Hematopoietic multipotent progenitor cell treated with erythropoietin and hydrocortisone succinate and interleukin-3 and kit ligand, for 4 days (in vitro differentiated cells): ENCODE data around the gene TPPP2.

Experiments
- DNase-seq: peaks from one replicate; pipeline ENCODE4 v3.0.0-alpha.2; 2015

Gene TPPP2

GRCh38 chr14:21017528-21018245 is 12.3 kb upstream of the TPPP2 start:
- no peak for DNase-seq

- DNase-seq, result no peak
These were observed 11.7 kb upstream of the TPPP2 start for GRCh38 chr14:21018286-21018685.

- DNase-seq, result no peak
These were observed 11.2 kb upstream of the TPPP2 start for GRCh38 chr14:21018781-21019180.

- DNase-seq, result no peak
These were observed 10.7 kb upstream of the TPPP2 start for GRCh38 chr14:21019366-21019765.

GRCh38 chr14:21020977-21021545 is 9.0 kb upstream of the TPPP2 start:
- DNase-seq, result no peak

GRCh38 chr14:21022686-21023085 is 7.3 kb upstream of the TPPP2 start:
- DNase-seq, result no peak

- no peak for DNase-seq
These were observed 6.8 kb upstream of the TPPP2 start for GRCh38 chr14:21023174-21023573.

GRCh38 chr14:21023817-21024584 is 6.0 kb upstream of the TPPP2 start:
- DNase-seq, result no peak

GRCh38 chr14:21024585-21025370 is 5.2 kb upstream of the TPPP2 start, which contains the start of gene NDRG2:
TSS of gene NDRG2 (minus strand) at chr14:21025061. CDS start at chr14:21023315, 1,746 bp downstream.
- peak; percentile 80 for DNase-seq

GRCh38 chr14:21025371-21026273 is 4.4 kb upstream of the TPPP2 start:
- DNase-seq, result no peak

GRCh38 chr14:21026274-21026987 is 3.6 kb upstream of the TPPP2 start:
- no peak for DNase-seq

GRCh38 chr14:21026988-21027315 is 3.1 kb upstream of the TPPP2 start:
- DNase-seq, result no peak

- DNase-seq, result no peak
These were observed 514 bp downstream of the TPPP2 start for GRCh38 chr14:21030531-21030930.

- no peak for DNase-seq
These were observed 2.5 kb downstream of the TPPP2 start for GRCh38 chr14:21032326-21033132.

- no peak for DNase-seq
These were observed 3.2 kb downstream of the TPPP2 start for GRCh38 chr14:21033133-21033698.

GRCh38 chr14:21034707-21035106 is 4.7 kb downstream of the TPPP2 start, which contains the start of gene RNASE13:
TSS of gene RNASE13 (minus strand) at chr14:21034807. CDS start at chr14:21034288, 519 bp downstream.
- no peak for DNase-seq

- no peak for DNase-seq
These were observed 6.7 kb downstream of the TPPP2 start for GRCh38 chr14:21036751-21037150.

GRCh38 chr14:21037156-21037555 is 7.1 kb downstream of the TPPP2 start:
- no peak for DNase-seq

- DNase-seq, result no peak
These were observed 8.7 kb downstream of the TPPP2 start for GRCh38 chr14:21038441-21039422.
